Ramos (cell line): ENCODE data around the gene TP53INP2.
"Not testable (repeated sequence)": the region's sequence is repeated elsewhere in the genome, so short reads cannot be mapped to it uniquely, and the experiment has no call there.

Experiments
- in situ Hi-C: fragments of 300-500 bp; cut with MboI; formaldehyde crosslinking; loops from one replicate; pipeline ENCODE4 v1.14.3; 2022; ENCODE audit warnings: low sequenced_read_pairs; ENCODE audit not compliant: unreplicated experiment

TP53INP2 gene

GRCh38 chr20:34704177-34705007, at the start of gene TP53INP2:
TP53INP2 (plus strand) TSS chr20:34704344; CDS start chr20:34708740, 4,396 bp downstream.
- in situ Hi-C loops: loop anchor here (25.0 kb wide), 1 partner anchor 167 kb away; no protein-coding TSS in a partner anchor

- in situ Hi-C loops: not testable (repeated sequence)
Observed at GRCh38 chr20:34658654-34659053, 45.5 kb upstream of the TP53INP2 start.

GRCh38 chr20:34661811-34662210, 42.3 kb upstream of the TP53INP2 start:
- in situ Hi-C loops: not testable (repeated sequence)

- in situ Hi-C loops: no loop called here
Observed at GRCh38 chr20:34663213-34663943, 40.8 kb upstream of the TP53INP2 start.

- in situ Hi-C loops: not testable (repeated sequence)
Observed at GRCh38 chr20:34664751-34665150, 39.4 kb upstream of the TP53INP2 start.

DNA sequence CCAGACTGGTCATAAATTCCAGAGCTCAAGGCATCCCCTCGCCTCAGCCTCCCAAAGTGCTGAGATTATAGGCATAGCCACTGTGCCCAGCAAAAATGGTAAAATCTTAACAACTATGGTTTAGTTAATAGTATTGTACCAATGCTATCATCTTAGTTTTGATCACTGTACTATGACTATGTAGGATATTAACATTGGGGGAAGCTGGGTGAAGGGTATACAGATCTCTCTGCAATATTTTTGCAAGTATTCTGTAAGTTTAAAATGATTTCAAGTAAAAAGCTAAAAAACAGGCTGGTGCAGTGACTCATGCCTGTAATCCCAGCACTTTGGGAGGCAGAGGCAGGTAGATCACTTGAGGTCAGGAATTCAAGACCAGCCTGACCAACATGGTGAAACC, 35.0 kb upstream of the TP53INP2 start:
- in situ Hi-C loops: no loop called here

GRCh38 chr20:34673412-34673811, 30.7 kb upstream of the TP53INP2 start:
- in situ Hi-C loops: no loop called here

GRCh38 chr20:34675561-34675960, 28.6 kb upstream of the TP53INP2 start:
- in situ Hi-C loops: no loop called here

GRCh38 chr20:34675993-34676641, 28.0 kb upstream of the TP53INP2 start:
- in situ Hi-C loops: no loop called here

DNA sequence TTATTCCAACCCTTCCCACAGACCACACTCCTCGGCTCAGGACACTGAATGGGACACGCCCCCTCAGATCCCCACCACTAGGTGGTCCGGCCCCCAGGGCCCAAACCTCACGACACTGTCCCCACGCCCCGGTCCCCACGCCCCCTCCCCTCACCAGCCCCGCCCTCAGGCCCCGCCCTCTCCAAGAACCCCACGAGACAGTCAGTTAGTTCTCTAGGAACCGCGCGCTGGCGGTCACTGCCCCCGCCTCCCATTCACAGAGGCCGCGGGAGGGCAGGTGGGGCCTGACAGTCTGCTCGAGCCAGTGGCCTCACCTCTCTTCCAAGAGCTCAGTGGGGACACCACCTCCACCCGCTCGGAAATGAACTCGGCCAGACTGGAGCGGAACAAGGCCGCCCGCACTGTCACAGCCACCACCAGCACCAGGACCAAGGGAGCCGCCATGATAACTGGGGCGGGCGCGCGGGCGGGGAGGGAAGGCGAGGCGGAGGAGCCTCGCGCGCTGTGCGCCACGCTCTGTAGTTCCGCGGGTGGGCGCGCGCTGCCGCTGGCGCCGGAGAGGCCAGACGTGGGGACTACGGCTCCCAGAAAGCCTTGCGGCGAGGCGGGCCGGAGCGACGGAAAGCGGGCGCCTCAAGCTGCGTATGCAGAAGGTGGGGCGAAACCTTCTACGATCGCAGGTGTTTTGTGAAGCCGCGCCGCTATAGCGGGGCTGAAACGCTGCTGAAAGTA, 27.3 kb upstream of the TP53INP2 start, which contains the start of gene PIGU:
Gene PIGU (minus strand): TSS at position 451 of the 732 bp plus-strand sequence. CDS start 7 bp downstream, at position 444.
- in situ Hi-C loops: no loop called here

DNA sequence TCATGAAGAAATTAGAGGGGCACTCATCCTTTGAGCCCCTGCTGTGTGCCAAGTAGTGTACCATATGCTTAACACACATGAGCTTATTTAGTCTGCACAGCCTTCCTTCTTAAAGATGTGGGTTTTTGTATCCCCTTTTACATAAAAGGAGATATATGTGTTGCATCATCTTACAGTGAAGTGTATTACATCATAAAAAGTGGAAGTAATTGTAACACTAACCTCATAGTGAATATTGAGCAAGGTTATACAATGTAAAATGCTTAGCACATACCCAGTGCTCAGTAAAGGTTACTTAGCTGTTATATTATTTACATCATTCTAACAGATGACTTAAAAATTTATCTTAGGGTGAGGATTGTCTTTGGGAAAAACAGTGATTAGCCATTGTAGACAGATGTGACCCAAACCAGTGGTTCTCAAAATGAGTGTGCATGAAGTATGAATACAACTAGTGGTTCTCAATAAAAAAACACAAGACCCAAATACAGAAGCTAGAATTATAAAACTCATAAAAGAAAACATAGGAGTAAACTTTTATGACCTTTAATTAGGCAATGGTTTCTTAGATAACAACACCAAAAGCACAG, 23.5 kb upstream of the TP53INP2 start:
- in situ Hi-C loops: no loop called here

GRCh38 chr20:34683667-34684066, 20.5 kb upstream of the TP53INP2 start:
- in situ Hi-C loops: no loop called here

DNA sequence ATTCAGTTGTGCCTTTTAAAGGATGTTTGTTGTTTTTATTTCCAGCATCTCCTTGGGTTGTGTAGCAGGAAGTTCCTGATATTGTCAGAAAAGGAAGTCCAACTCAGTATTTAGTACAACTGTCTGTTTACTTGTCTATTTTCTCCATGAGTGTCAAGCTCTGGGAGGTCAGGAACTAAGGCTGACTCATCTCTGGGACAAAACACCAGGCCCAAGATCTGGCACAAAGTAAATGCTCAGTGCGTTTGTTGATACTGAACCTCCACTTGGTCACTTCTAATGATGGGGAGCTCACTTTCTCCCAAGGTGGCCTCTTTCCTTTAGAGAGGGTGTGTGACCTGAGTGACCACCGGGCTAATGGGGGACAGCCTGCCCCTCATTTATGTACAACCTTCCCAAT, 14.7 kb upstream of the TP53INP2 start:
- in situ Hi-C loops: no loop called here

DNA sequence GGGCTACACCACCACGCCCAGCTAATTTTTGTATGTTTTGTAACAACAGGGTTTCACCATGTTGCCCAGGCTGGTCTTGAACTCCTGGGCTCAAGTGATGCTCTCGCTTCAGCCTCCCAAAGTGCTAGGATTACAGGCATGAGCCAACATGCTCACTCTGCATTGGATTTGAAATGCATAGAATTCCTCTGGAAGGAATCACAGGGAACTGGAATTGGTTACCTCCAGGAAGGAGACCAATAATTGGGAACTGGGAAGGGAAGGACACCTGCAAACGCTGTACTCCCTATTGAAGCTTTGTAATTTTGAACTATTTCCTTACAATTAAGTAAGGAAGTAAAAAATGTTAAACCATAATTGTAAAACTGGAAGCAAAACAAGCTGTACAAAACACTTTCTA, 12.3 kb upstream of the TP53INP2 start:
- in situ Hi-C loops: no loop called here

GRCh38 chr20:34693414-34693813, 10.7 kb upstream of the TP53INP2 start:
- in situ Hi-C loops: no loop called here

DNA sequence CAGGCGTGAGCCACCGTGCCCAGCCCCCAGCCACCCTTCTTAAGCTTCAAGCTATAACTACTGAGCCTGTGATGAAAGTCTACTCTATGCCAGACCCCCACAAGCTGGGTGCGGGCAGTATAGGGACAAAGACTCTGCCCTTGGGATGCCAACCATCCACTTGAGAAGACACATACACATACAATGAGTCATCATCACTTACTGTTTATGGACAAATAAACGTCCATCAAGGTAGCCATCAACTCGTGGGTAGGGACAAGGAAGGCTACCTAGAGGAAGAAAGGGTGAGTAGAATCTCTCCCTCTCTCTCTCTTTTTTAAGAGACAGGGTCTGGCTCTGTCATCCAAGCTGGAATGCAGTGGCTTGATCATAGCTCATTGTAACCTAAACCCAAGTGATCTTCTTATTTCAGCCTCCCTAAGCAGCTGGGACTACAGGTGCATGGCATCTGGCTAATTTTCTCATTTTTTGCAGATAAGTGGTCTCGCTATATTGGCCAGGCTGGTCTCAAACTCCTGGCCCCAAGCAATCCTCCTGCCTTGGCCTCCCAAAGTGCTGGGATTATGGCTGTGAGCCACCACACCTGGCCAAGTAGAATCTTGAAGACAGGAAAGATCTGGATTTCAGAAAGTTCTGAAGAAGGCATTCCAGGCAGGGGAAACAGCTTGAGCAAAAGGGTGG, 2.6 kb upstream of the TP53INP2 start:
- in situ Hi-C loops: loop anchor here (25.0 kb wide), 1 partner anchor 164 kb away; no protein-coding TSS in a partner anchor

- in situ Hi-C loops: loop anchor here (25.0 kb wide), 1 partner anchor 166 kb away; no protein-coding TSS in a partner anchor
Observed at GRCh38 chr20:34703061-34703423, 1.1 kb upstream of the TP53INP2 start.

- in situ Hi-C loops: loop anchor here (25.0 kb wide), 1 partner anchor 166 kb away; no protein-coding TSS in a partner anchor
Observed at GRCh38 chr20:34703424-34704176, 544 bp upstream of the TP53INP2 start.
